Stimulated activated CD4-positive, alpha-beta T cell treated with anti-CD3 and anti-CD28 coated beads, Interleukin-4, amount 100 ng/mL, for 1 hour (primary cell): ENCODE results near the gene KIF16B.
"Not testable (repeated sequence)": the region's sequence is repeated elsewhere in the genome, so short reads cannot be mapped to it uniquely, and the experiment has no call there.

Source experiments
- DNase-seq: peaks from one replicate; pipeline ENCODE4 v3.0.0-alpha.2; 2020

The KIF16B gene

GRCh38 chr20:16283307-16283706 is 289.9 kb downstream of the KIF16B start:
- no peak for DNase-seq

- no peak for DNase-seq
These were observed 293.0 kb downstream of the KIF16B start for GRCh38 chr20:16280219-16280618.

- no peak for DNase-seq
These were observed 293.9 kb downstream of the KIF16B start for GRCh38 chr20:16279320-16279719.

- DNase-seq: no peak
These were observed 299.3 kb downstream of the KIF16B start for GRCh38 chr20:16273812-16274555.

GRCh38 chr20:16272780-16273360 is 300.4 kb downstream of the KIF16B start:
- DNase-seq: no peak

GRCh38 chr20:16271450-16271849 is 301.8 kb downstream of the KIF16B start:
- no peak for DNase-seq

GRCh38 chr20:16270989-16271388 is 302.3 kb downstream of the KIF16B start:
- DNase-seq: no peak

- DNase-seq: no peak
These were observed 302.8 kb downstream of the KIF16B start for GRCh38 chr20:16270314-16270931.

GRCh38 chr20:16267526-16267925 is 305.7 kb downstream of the KIF16B start:
- DNase-seq: no peak

GRCh38 chr20:16265334-16265733 is 307.9 kb downstream of the KIF16B start:
- no peak for DNase-seq

GRCh38 chr20:16263582-16263981 is 309.7 kb downstream of the KIF16B start:
- DNase-seq: no peak

GRCh38 chr20:16262594-16262993 is 310.7 kb downstream of the KIF16B start:
- DNase-seq: no peak

GRCh38 chr20:16261733-16262273 is 311.4 kb downstream of the KIF16B start:
- DNase-seq: no peak

- no peak for DNase-seq
These were observed 312.3 kb downstream of the KIF16B start for GRCh38 chr20:16260911-16261310.

GRCh38 chr20:16260133-16260532 is 313.1 kb downstream of the KIF16B start:
- DNase-seq: not testable (repeated sequence)

GRCh38 chr20:16258766-16259165 is 314.5 kb downstream of the KIF16B start:
- DNase-seq: no peak

GRCh38 chr20:16257813-16258430 is 315.3 kb downstream of the KIF16B start:
- DNase-seq: no peak

GRCh38 chr20:16257021-16257420 is 316.2 kb downstream of the KIF16B start:
- no peak for DNase-seq

- DNase-seq: no peak
These were observed 326.4 kb downstream of the KIF16B start for GRCh38 chr20:16246870-16247269.

GRCh38 chr20:16246291-16246690 is 327.0 kb downstream of the KIF16B start:
- no peak for DNase-seq

GRCh38 chr20:16245879-16246278 is 327.4 kb downstream of the KIF16B start:
- DNase-seq: no peak

GRCh38 chr20:16244892-16245291 is 328.4 kb downstream of the KIF16B start:
- DNase-seq: no peak

- DNase-seq: no peak
These were observed 329.8 kb downstream of the KIF16B start for GRCh38 chr20:16243470-16243869.

- no peak for DNase-seq
These were observed 331.3 kb downstream of the KIF16B start for GRCh38 chr20:16241911-16242310.
